Measurements from ENCODE around the gene VCL. TPM values are rescaled to one million over a fixed set of nuclear protein-coding genes. Genes with fewer than 3 reads are reported as not detected.

The VCL gene
- total RNA-seq, 1 experiment from 2014 or later = 291 TPM

DNA sequence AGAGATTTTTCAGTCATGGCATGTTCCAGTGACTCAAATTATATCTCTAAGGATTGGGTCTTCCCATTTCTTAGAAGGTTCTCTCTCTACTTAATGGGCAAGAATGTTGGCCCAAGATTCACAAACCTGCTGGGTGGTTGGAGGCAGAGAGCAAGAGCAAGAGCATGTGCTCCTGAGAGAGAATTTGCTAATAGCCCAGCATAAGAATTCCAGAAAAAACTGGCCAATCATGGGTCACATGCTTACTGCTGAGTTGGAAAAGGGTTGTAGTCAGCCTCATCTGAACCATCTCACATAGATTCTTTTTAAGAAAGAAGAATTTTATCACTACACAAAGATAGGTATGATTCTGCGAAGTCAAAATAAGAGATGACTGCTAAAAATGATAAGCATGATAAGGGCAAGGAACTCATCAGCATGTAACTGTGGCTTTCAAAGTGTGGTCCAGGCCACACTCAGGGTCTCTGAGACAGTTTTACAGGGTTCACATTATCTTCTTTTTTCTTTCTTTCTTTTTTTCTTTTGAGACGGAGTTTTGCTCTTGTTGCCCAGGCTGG, 8.2 kb upstream of the VCL start:
- Histone ChIP-seq H2AFZ (ENCODE audit: low read length) (no peak overlapping the region), H3K79me1 (ENCODE audit: insufficient read depth, low read depth, low read length, poor library complexity, severe bottlenecking) (no peaks in the 10 kb centered on the region), H3K4ac (ENCODE audit: low read depth, low read length) (no peak overlapping the region), H2BK5ac (ENCODE audit: insufficient read length, low read length) (no peak overlapping the region), H3K4me1 (ENCODE audit: insufficient read depth, low read length) (no peaks in the 10 kb centered on the region), H2BK15ac (ENCODE audit: low read depth, low read length) (no peak overlapping the region), H3K9me3 (ENCODE audit: control insufficient read depth, low read depth, low read length) (no peaks in the 10 kb centered on the region), H4K20me1 (ENCODE audit: control insufficient read depth, insufficient read depth, insufficient read length) (no peaks in the 10 kb centered on the region), H2BK12ac (ENCODE audit: insufficient read length, low read depth, low read length) (no peak overlapping the region), H4K91ac (ENCODE audit: insufficient read length, low read depth, low read length) (no peak overlapping the region), H3K56ac (ENCODE audit: insufficient read length, low read depth, low read length) (no peak overlapping the region), H4K8ac (replicated peaks; ENCODE audit: insufficient read length, low read depth, low read length) (no peak overlapping the region), H4K5ac (ENCODE audit: insufficient read length, low read depth, low read length) (no peak overlapping the region), H3K23me2 (ENCODE audit: insufficient read length, low read depth, low read length, poor library complexity, severe bottlenecking) (no peaks in the 10 kb centered on the region), H3K27me3 (ENCODE audit: insufficient read depth, low read length) (no peaks in the 10 kb centered on the region), H2AK5ac (ENCODE audit: insufficient read length, low read length) (no peak overlapping the region), H3K14ac (ENCODE audit: insufficient read depth, low read length) (no peak overlapping the region), H2BK120ac (ENCODE audit: low read depth, low read length, poor library complexity, severe bottlenecking) (no peak overlapping the region), H3K23ac (ENCODE audit: insufficient read length, low read depth, low read length) (no peak overlapping the region), H3K4me2 (ENCODE audit: insufficient read depth, insufficient read length, low read length) (no peak overlapping the region), H3T11ph (ENCODE audit: low read length) (no peak overlapping the region), H3K79me2 (ENCODE audit: insufficient read depth, low read length) (no peaks in the 10 kb centered on the region), H3K18ac (ENCODE audit: insufficient read length, low read depth, low read length) (no peak overlapping the region), H3K27ac (ENCODE audit: insufficient read length, low read depth, low read length) (no peak overlapping the region), H3K9ac (ENCODE audit: extremely low read depth, insufficient read length, low read length) (no peak overlapping the region), H2BK20ac (ENCODE audit: low read depth, low read length, poor library complexity, severe bottlenecking) (no peak overlapping the region)
- no peak for DNase-seq
- H3K4me1 Mint-ChIP-seq = peaks cover under 1 to 1% of the 10 kb centered on the region in 2 experiments; a peak in 2 of 4 replicates
- TF ChIP-seq, protein P1, sequence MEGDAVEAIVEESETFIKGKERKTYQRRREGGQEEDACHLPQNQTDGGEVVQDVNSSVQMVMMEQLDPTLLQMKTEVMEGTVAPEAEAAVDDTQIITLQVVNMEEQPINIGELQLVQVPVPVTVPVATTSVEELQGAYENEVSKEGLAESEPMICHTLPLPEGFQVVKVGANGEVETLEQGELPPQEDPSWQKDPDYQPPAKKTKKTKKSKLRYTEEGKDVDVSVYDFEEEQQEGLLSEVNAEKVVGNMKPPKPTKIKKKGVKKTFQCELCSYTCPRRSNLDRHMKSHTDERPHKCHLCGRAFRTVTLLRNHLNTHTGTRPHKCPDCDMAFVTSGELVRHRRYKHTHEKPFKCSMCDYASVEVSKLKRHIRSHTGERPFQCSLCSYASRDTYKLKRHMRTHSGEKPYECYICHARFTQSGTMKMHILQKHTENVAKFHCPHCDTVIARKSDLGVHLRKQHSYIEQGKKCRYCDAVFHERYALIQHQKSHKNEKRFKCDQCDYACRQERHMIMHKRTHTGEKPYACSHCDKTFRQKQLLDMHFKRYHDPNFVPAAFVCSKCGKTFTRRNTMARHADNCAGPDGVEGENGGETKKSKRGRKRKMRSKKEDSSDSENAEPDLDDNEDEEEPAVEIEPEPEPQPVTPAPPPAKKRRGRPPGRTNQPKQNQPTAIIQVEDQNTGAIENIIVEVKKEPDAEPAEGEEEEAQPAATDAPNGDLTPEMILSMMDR (conservative IDR thresholded peaks at IDR 0.05) = no peak
- H3K36me3 Mint-ChIP-seq (ENCODE audit: insufficient read depth in 1 of 3, low read depth in 3 of 3) = no peaks in the 10 kb centered on the region
- no peaks in the 10 kb centered on the region; the same call in 1 of the 2 replicates for H3K27me3 Mint-ChIP-seq (ENCODE audit: low read depth)
- H3K4me3 Mint-ChIP-seq = no peak overlapping the region
- WGBS (ENCODE audit: extremely low coverage, insufficient read length, low lambda C conversion rate) = no CpG with 5 or more reads among the region's 2 CpGs
- H3K27ac Mint-ChIP-seq = no peak overlapping the region; a peak in 1 of 7 replicates
- no peaks in the 10 kb centered on the region for H3K9me3 Mint-ChIP-seq

Data from H9 (cell line).